ENCODE data around the gene KCTD5.
"Not testable (repeated sequence)": the region's sequence is repeated elsewhere in the genome, so short reads cannot be mapped to it uniquely, and the experiment has no call there.

The KCTD5 gene, protein sequence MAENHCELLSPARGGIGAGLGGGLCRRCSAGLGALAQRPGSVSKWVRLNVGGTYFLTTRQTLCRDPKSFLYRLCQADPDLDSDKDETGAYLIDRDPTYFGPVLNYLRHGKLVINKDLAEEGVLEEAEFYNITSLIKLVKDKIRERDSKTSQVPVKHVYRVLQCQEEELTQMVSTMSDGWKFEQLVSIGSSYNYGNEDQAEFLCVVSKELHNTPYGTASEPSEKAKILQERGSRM

DNA sequence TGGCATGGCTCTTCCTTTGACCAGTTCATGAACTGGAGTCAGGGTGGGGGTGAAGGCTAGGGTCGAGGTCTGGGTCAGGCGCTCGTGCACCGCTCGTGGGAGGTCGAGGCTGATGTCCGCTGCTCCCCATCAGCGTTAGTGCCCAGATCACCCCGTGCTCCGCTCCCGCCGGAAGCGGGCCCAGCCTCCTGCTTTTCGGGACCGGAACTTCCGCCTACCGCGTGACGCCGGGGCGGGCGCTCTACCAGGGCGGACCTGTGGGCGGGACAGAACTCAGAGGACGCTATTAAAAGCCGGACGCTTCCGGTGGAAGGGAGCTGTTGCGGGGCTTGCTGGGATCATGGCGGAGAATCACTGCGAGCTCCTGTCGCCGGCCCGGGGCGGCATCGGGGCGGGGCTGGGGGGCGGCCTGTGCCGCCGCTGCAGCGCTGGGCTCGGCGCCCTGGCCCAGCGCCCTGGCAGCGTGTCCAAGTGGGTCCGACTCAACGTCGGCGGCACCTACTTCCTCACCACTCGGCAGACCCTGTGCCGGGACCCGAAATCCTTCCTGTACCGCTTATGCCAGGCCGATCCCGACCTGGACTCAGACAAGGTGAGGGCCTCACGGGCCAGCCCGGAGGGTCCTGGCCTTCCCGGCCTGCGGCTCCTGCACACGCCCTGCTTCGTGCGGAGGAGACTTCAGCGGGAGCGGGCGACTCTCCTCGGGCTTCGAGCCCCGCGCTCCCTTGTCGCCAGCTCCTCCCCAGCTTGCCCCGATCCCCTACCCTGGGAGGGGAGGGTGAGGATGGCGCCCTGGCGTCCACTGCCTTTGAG, at the start of gene KCTD5:
Gene KCTD5 (plus strand): TSS at position 315 of the 813 bp plus-strand sequence. CDS start 26 bp downstream, at position 341.
- H3K36me3 ChIP-seq (ENCODE audit: insufficient read depth, low read length): peaks cover 4% of the 10 kb centered on the region; the same call in 1 of the 2 replicates
- peak within 1 kb of the TSS; percentile 100 for H3K4me3 ChIP-seq (ENCODE audit: low read depth, low read length)
- H2AFZ ChIP-seq (ENCODE audit: low read length, unreplicated experiment): peak within 1 kb of the TSS; percentile 82
- H3K4me1 ChIP-seq (ENCODE audit: control insufficient read depth, insufficient read depth, low read length, unreplicated experiment): peaks cover 27% of the 10 kb centered on the region
- peak within 1 kb of the TSS; percentile 79 for H3K27ac ChIP-seq (ENCODE audit: low read depth, low read length)
- H3K27me3 ChIP-seq (ENCODE audit: insufficient read depth, low read length): no peaks in the 10 kb centered on the region
- peaks cover 46% of the 10 kb centered on the region for H3K79me2 ChIP-seq (ENCODE audit: control insufficient read depth, insufficient read depth, low read length, unreplicated experiment)

DNA sequence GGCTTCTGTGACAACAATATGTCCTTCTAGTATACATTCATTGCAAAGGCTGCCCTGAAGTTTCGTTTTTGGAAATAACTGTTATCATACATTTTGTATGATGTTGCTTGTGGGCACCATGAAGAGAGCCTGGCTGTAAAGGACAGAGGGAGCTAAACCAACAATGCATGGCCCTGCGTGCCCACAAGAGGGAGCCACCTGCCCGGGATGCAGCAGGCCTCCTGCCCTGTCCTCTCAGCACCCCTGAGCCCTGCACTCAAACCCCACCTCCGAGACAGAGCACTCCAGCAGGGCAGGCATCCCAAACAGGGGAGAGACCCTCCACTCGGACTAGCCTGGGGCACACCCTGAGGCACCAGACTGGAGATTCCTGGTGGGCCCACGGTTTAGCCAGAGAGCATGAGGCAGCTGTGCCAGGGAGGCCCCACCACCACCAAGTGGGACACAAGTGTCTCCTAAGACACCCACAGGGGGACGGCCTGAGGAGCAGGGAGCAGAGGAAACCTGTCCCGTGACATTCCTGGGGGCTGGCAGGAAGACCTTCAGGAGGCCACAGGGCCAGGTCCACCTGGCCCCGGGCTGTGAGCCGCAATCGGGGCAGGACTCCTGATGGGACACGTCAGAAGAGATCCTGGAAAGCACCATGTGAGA, 43.1 kb upstream of the KCTD5 start:
- not testable (repeated sequence) for H3K27me3 ChIP-seq (ENCODE audit: insufficient read depth, low read length); H3K36me3 ChIP-seq (ENCODE audit: insufficient read depth, low read length); H3K4me1 ChIP-seq (ENCODE audit: control insufficient read depth, insufficient read depth, low read length, unreplicated experiment); H3K27ac ChIP-seq (ENCODE audit: low read depth, low read length); H3K4me3 ChIP-seq (ENCODE audit: low read depth, low read length); H3K79me2 ChIP-seq (ENCODE audit: control insufficient read depth, insufficient read depth, low read length, unreplicated experiment); H2AFZ ChIP-seq (ENCODE audit: low read length, unreplicated experiment)

DNA sequence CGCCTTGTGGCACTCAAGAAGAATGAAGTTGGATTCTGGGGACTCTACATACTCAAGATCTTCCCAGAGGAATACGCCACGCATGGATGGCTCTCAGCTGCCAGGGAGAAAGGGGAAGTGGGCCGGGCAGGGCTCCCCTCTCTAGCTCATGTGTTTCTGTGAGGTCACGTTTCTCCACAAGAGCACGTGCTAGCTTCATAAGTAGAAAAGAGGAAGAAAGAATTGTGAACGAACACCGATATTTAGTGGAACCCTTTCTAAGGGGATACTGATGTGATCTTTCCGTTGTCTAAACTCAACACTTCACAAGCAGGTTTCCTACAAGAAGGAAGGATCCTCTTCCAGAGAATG, 42.6 kb upstream of the KCTD5 start:
- H3K4me1 ChIP-seq (ENCODE audit: control insufficient read depth, insufficient read depth, low read length, unreplicated experiment); H3K4me3 ChIP-seq (ENCODE audit: low read depth, low read length); H3K27me3 ChIP-seq (ENCODE audit: insufficient read depth, low read length); H3K79me2 ChIP-seq (ENCODE audit: control insufficient read depth, insufficient read depth, low read length, unreplicated experiment); H2AFZ ChIP-seq (ENCODE audit: low read length, unreplicated experiment); H3K27ac ChIP-seq (ENCODE audit: low read depth, low read length); H3K36me3 ChIP-seq (ENCODE audit: insufficient read depth, low read length): not testable (repeated sequence)

DNA sequence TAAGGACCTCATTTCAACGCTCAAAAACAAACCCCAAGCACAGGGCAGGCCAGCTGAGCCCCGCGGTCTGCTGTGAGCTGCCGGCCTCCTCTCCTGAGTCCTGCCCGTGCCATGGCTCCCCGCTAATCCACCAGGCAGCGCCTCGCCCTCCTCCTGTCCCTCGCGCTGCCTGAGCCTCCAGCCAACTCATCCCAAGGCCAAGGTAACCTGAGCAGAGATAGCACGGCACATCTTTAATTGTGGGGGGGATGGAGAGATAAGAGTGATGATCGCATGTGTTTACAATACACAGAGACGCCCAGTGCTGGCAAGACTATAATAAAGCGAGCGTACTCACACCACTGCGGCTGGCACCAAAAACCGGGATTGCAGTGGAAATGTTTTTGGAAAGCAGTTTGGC, 39.8 kb upstream of the KCTD5 start:
- not testable (repeated sequence) for H3K4me1 ChIP-seq (ENCODE audit: control insufficient read depth, insufficient read depth, low read length, unreplicated experiment); H3K27me3 ChIP-seq (ENCODE audit: insufficient read depth, low read length); H3K79me2 ChIP-seq (ENCODE audit: control insufficient read depth, insufficient read depth, low read length, unreplicated experiment); H3K36me3 ChIP-seq (ENCODE audit: insufficient read depth, low read length); H3K4me3 ChIP-seq (ENCODE audit: low read depth, low read length); H2AFZ ChIP-seq (ENCODE audit: low read length, unreplicated experiment); H3K27ac ChIP-seq (ENCODE audit: low read depth, low read length)

DNA sequence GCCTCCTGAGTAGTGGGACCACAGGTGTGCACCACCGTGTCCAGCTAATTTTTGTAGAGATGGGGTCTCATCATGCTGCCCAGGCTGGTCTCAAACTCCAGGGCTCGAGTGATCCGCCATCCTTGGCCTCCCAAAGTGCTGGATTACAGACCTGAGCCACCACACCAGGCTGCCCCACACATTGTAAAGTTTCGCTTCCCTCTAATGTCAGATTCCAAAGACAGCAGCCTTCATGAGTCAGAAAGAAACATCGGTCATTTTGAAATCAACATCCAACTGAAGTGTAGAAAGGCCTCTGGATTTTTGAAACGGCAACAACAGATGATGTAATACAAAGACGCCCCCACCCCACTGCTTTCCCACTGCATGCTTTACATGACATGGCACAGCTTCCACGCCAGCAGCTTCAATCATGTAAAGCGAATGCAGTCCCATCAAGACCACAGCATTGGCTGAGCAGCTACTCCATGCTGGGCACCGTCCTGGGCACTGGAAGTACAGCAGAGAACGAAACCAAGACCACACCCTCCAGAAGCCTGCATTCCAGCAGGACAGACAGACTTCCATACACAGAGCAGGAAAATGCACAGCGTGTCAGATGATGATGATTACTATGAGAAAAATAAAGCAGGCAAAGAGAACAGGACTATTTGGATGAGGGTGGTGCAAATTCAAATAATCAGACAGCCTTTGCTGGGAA, 37.4 kb upstream of the KCTD5 start:
- not testable (repeated sequence) for H2AFZ ChIP-seq (ENCODE audit: low read length, unreplicated experiment); H3K27ac ChIP-seq (ENCODE audit: low read depth, low read length)

DNA sequence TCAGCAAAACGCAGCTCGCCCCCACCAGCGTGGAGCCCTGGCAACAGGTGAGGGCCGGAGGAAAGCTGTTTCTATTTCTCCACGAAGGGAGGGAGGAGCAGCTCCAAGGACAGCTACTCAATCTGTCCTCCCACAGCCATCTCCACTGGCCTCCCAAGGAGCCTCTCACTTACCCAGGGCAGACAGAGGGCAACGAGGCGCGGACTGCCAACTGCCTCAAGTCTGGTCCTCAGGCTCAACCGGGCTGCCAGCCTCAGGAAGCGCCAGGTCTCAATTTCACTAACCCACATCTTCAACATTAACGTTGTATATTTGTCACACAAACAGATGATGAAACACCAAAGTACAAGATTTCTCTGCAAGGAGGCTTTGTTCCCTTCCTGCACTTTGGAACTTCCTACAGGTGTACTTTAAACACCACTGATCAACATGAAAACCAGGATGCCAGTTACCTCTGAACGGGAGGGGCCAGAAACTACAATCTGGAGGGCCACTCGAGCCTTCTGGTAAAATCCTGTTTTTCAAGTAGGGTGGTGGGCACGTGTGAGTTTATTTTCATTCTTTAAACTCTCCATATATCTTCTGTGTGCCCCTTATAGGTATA, 31.0 kb upstream of the KCTD5 start:
- not testable (repeated sequence) for H3K27ac ChIP-seq (ENCODE audit: low read depth, low read length); H3K4me3 ChIP-seq (ENCODE audit: low read depth, low read length); H3K4me1 ChIP-seq (ENCODE audit: control insufficient read depth, insufficient read depth, low read length, unreplicated experiment); H3K79me2 ChIP-seq (ENCODE audit: control insufficient read depth, insufficient read depth, low read length, unreplicated experiment); H3K36me3 ChIP-seq (ENCODE audit: insufficient read depth, low read length); H3K27me3 ChIP-seq (ENCODE audit: insufficient read depth, low read length); H2AFZ ChIP-seq (ENCODE audit: low read length, unreplicated experiment)

More for the DNA sequence above, 37.4 kb upstream of the KCTD5 start:
- not testable (repeated sequence) for H3K79me2 ChIP-seq (ENCODE audit: control insufficient read depth, insufficient read depth, low read length, unreplicated experiment); H3K4me3 ChIP-seq (ENCODE audit: low read depth, low read length); H3K4me1 ChIP-seq (ENCODE audit: control insufficient read depth, insufficient read depth, low read length, unreplicated experiment); H3K36me3 ChIP-seq (ENCODE audit: insufficient read depth, low read length); H3K27me3 ChIP-seq (ENCODE audit: insufficient read depth, low read length)

DNA sequence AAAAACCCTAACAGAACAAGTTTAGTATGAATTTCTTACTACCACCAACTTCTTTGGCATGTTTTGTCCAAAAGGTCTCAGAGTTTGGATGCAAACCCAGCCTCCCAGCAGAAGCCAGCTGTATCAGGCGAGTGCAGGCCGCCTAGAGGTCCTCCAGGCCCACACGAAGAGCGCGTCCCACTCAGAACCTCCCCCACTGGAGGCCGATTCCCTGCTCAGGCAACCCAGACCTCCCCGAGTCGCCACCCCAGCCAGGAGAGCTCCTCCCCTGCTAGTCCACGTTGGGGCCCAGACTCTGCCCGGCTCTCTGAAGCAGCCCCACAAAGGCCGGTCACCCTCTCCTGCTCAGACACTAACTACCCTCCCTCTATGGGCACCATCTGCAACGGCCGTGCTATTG, 28.4 kb upstream of the KCTD5 start:
- H3K36me3 ChIP-seq (ENCODE audit: insufficient read depth, low read length); H3K79me2 ChIP-seq (ENCODE audit: control insufficient read depth, insufficient read depth, low read length, unreplicated experiment); H3K27ac ChIP-seq (ENCODE audit: low read depth, low read length); H3K4me1 ChIP-seq (ENCODE audit: control insufficient read depth, insufficient read depth, low read length, unreplicated experiment); H3K4me3 ChIP-seq (ENCODE audit: low read depth, low read length); H2AFZ ChIP-seq (ENCODE audit: low read length, unreplicated experiment); H3K27me3 ChIP-seq (ENCODE audit: insufficient read depth, low read length): not testable (repeated sequence)

DNA sequence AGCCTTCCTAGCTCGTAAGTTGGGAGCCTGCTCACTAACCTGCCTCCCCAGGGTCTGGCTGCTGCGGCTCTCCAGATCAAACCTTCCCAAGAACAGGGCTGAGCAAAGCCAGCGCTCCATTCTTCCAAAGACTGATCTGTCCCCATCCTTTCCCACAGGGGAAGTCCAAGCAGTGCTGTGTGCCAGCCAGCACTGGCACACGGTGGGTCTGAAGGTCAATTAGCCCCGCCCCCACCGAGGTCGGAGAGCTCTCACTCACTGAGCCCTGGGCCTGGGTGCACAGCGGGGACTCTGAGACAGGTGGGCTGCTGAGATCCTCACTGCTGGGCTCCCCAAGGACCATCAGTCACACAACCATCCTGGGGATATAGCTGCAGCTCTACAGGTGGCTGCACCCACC, 27.4 kb upstream of the KCTD5 start:
- H3K4me3 ChIP-seq (ENCODE audit: low read depth, low read length); H3K27ac ChIP-seq (ENCODE audit: low read depth, low read length); H2AFZ ChIP-seq (ENCODE audit: low read length, unreplicated experiment); H3K4me1 ChIP-seq (ENCODE audit: control insufficient read depth, insufficient read depth, low read length, unreplicated experiment); H3K27me3 ChIP-seq (ENCODE audit: insufficient read depth, low read length); H3K36me3 ChIP-seq (ENCODE audit: insufficient read depth, low read length); H3K79me2 ChIP-seq (ENCODE audit: control insufficient read depth, insufficient read depth, low read length, unreplicated experiment): not testable (repeated sequence)

DNA sequence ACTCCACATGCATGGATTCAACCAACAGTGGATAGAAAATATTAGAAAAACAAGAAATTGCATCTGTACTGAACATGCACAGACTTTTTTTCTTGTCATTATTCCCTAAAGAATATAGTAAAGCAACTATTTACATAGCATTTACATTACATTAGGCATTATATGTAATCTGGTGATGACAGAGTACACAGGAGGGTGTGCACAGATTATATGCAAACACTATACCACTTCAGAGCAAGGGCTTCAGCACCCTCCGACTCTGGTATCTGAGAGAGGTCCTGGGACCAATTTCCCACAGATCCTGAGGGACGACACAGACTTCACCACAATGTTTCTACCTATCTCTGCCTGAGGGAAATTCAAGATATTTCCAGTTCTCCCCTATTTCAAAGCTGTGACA, 25.3 kb upstream of the KCTD5 start:
- Histone ChIP-seq H2AFZ (ENCODE audit: low read length, unreplicated experiment) (no peak overlapping the region), H3K27me3 (ENCODE audit: insufficient read depth, low read length) (no peaks in the 10 kb centered on the region), H3K4me3 (ENCODE audit: low read depth, low read length) (no peak overlapping the region), H3K27ac (ENCODE audit: low read depth, low read length) (no peak overlapping the region), H3K4me1 (ENCODE audit: control insufficient read depth, insufficient read depth, low read length, unreplicated experiment) (no peaks in the 10 kb centered on the region), H3K36me3 (ENCODE audit: insufficient read depth, low read length) (no peaks in the 10 kb centered on the region), H3K79me2 (ENCODE audit: control insufficient read depth, insufficient read depth, low read length, unreplicated experiment) (no peaks in the 10 kb centered on the region)

DNA sequence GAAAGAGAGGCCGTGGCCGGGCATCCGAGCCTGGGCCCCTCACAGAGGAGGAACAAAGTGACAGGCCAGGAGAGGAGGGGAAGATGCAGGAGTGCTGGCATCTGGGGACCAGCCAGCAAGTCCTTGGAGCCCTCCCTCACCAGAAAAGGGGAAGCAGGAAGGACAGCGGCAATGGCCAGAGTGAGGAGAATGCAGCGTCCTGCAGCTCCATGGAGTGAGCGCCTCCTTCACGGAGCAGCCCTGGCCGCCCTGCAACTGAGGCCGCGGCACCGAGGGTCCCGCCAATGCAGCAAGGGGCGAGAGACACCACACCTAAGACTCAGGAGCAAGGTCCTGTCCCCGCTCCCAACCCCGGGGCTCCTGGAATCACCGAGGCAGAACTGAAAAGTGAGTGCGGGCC, 24.5 kb upstream of the KCTD5 start:
- H3K27me3 ChIP-seq (ENCODE audit: insufficient read depth, low read length); H3K79me2 ChIP-seq (ENCODE audit: control insufficient read depth, insufficient read depth, low read length, unreplicated experiment); H3K4me3 ChIP-seq (ENCODE audit: low read depth, low read length); H3K27ac ChIP-seq (ENCODE audit: low read depth, low read length); H2AFZ ChIP-seq (ENCODE audit: low read length, unreplicated experiment); H3K36me3 ChIP-seq (ENCODE audit: insufficient read depth, low read length); H3K4me1 ChIP-seq (ENCODE audit: control insufficient read depth, insufficient read depth, low read length, unreplicated experiment): not testable (repeated sequence)
